HFFc6 (cell line): ENCODE data around the gene B3GNT9. TPM values are rescaled to one million over a fixed set of nuclear protein-coding genes. Genes with fewer than 3 reads are reported as not detected.
A peak's percentile ranks its signal among the peaks of the same experiment; 100 is the strongest.

ENCODE experiments used
- DNase-seq: peaks from one replicate; pipeline ENCODE4 v3.0.0-alpha.2; 2018
- H3K27ac Mint-ChIP-seq: 2 replicates; pipeline ENCODE4 v1.8.0; 2020; ENCODE audit warnings: mild to moderate bottlenecking, mixed read lengths
- H3K27me3 Mint-ChIP-seq: 2 replicates; pipeline ENCODE4 v1.8.0; 2021; ENCODE audit warnings: mild to moderate bottlenecking, moderate library complexity, mixed read lengths; ENCODE audit not compliant: insufficient read depth
- H3K36me3 Mint-ChIP-seq: 2 replicates; pipeline ENCODE4 v1.8.0; 2021; ENCODE audit warnings: low read depth, mixed read lengths
- H3K4me1 Mint-ChIP-seq: 2 replicates; pipeline ENCODE4 v1.8.0; 2020; ENCODE audit warnings: low read depth, mixed read lengths
- H3K4me3 Mint-ChIP-seq: 2 replicates; pipeline ENCODE4 v1.8.0; 2020; ENCODE audit warnings: mild to moderate bottlenecking, moderate library complexity, mixed read lengths
- H3K9me3 Mint-ChIP-seq: 2 replicates; pipeline ENCODE4 v1.8.0; 2020; ENCODE audit warnings: mild to moderate bottlenecking, mixed read lengths
- total RNA-seq, 6 experiments: library from RNA; stranded (reverse); fragmentation: NEBNext Ultra II Directional; extraction: Animal tissue kit (Norgen Biotek cat#: 25700); gene quantifications; 2 replicates in 1 of 6; 3 replicates in 5 of 6; pipeline ENCODE4 v1.2.3, GENCODE V29; 2021
- TF ChIP-seq, protein P1 (sequence below): fragments of 200-600 bp; sonication (generic); IDR thresholded peaks from 2 replicates; pipeline ENCODE4 v1.5.0; 2021; ENCODE audit warnings: antibody characterized with exemption, mild to moderate bottlenecking

B3GNT9 gene
- total RNA-seq, 6 experiments from 2014 or later, result 45.7 to 55.1 (median 50.1) TPM

DNA sequence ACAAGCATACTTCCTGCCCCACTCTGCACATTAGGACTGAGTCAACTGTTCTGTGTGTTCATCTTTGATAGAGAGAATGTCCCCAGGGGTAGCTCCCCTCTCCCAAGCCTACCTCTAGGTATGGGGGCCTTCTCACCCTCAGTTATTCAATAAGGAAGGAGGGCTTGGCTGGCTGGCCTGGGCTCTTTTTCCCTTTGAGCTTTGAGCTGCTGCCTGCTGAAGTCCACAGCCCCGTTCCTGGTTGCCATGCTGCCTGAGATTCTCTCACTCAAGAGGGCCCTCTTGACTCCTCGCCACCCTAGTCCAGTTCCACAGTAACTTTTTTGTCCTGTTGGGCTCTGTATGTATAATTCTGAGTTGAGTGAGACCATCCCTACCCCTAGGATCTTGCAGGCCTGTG lies 5.1 kb downstream of the B3GNT9 start:
- Mint-ChIP-seq H3K4me1 (peaks cover 13% of the 10 kb centered on the region), H3K27ac (peak overlapping the region; percentile 28), H3K36me3 (peaks cover 23% of the 10 kb centered on the region), H3K27me3 (peaks cover 5% of the 10 kb centered on the region), H3K4me3 (no peak overlapping the region), H3K9me3 (no peaks in the 10 kb centered on the region)
- TF ChIP-seq, protein P1, sequence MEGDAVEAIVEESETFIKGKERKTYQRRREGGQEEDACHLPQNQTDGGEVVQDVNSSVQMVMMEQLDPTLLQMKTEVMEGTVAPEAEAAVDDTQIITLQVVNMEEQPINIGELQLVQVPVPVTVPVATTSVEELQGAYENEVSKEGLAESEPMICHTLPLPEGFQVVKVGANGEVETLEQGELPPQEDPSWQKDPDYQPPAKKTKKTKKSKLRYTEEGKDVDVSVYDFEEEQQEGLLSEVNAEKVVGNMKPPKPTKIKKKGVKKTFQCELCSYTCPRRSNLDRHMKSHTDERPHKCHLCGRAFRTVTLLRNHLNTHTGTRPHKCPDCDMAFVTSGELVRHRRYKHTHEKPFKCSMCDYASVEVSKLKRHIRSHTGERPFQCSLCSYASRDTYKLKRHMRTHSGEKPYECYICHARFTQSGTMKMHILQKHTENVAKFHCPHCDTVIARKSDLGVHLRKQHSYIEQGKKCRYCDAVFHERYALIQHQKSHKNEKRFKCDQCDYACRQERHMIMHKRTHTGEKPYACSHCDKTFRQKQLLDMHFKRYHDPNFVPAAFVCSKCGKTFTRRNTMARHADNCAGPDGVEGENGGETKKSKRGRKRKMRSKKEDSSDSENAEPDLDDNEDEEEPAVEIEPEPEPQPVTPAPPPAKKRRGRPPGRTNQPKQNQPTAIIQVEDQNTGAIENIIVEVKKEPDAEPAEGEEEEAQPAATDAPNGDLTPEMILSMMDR, result no peak
- DNase-seq, result no peak

- H3K27ac Mint-ChIP-seq, result no peak overlapping the region
- H3K27me3 Mint-ChIP-seq, result peaks cover 5% of the 10 kb centered on the region
- no peak overlapping the region for H3K4me3 Mint-ChIP-seq
- H3K9me3 Mint-ChIP-seq, result no peaks in the 10 kb centered on the region
- TF ChIP-seq, protein P1, result no peak
- no peak for DNase-seq
- peaks cover 13% of the 10 kb centered on the region for H3K4me1 Mint-ChIP-seq
- peaks cover 28% of the 10 kb centered on the region for H3K36me3 Mint-ChIP-seq
These were observed 5.9 kb downstream of the B3GNT9 start for GRCh38 chr16:67144943-67145342.

GRCh38 chr16:67142342-67142741 lies 8.5 kb downstream of the B3GNT9 start:
- Mint-ChIP-seq H3K27ac (no peak overlapping the region), H3K4me3 (no peak overlapping the region), H3K27me3 (peaks cover 2% of the 10 kb centered on the region), H3K4me1 (no peaks in the 10 kb centered on the region), H3K36me3 (peaks cover 20% of the 10 kb centered on the region), H3K9me3 (no peaks in the 10 kb centered on the region)
- TF ChIP-seq, protein P1, result no peak
- DNase-seq, result no peak

DNA sequence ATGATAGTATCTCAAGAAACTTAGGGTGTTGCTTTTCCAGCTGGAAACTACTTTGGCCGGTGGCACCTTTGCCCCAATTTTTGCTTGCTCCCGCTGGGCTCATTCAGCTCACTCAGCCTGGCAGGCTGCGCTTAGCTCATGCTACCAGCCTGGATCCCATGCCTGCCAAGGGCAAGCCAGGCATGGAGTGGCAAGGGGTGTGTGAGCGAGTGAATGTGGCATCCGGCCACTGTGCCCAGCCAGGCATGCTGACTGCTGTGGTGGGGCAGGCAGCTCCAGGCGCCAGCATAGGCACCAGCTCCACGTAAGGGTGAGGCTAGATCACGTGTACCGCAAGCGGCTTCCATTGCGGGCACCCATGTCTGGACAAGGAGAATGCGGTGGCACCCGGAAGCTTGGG lies 9.4 kb downstream of the B3GNT9 start:
- peaks cover 20% of the 10 kb centered on the region for H3K36me3 Mint-ChIP-seq

GRCh38 chr16:67137605-67138004 lies 13.2 kb downstream of the B3GNT9 start:
- DNase-seq, result no peak
- Mint-ChIP-seq H3K4me3 (no peak overlapping the region), H3K4me1 (no peaks in the 10 kb centered on the region), H3K27me3 (no peaks in the 10 kb centered on the region; the same call in 1 of the 2 replicates), H3K36me3 (peaks cover 24% of the 10 kb centered on the region), H3K27ac (no peak overlapping the region), H3K9me3 (no peaks in the 10 kb centered on the region)
- TF ChIP-seq, protein P1, result no peak

More for the DNA sequence above, 9.4 kb downstream of the B3GNT9 start:
- Mint-ChIP-seq H3K27ac (no peak overlapping the region), H3K9me3 (no peaks in the 10 kb centered on the region), H3K27me3 (peaks cover 2% of the 10 kb centered on the region), H3K4me1 (no peaks in the 10 kb centered on the region), H3K4me3 (no peak overlapping the region)
- DNase-seq, result no peak
- TF ChIP-seq, protein P1, result no peak

GRCh38 chr16:67129422-67129821 lies 21.4 kb downstream of the B3GNT9 start:
- no peaks in the 10 kb centered on the region for H3K9me3 Mint-ChIP-seq
- TF ChIP-seq, protein P1, result no peak
- no peak overlapping the region for H3K4me3 Mint-ChIP-seq
- H3K36me3 Mint-ChIP-seq, result no peaks in the 10 kb centered on the region
- H3K27ac Mint-ChIP-seq, result no peak overlapping the region
- DNase-seq, result no peak
- H3K27me3 Mint-ChIP-seq, result peaks cover 2% of the 10 kb centered on the region; the same call in 1 of the 2 replicates
- H3K4me1 Mint-ChIP-seq, result no peaks in the 10 kb centered on the region
